GM21528 (cell line): ENCODE results near the gene MTG2.

Source experiments
- ATAC-seq: cut with Tn5 transposase; IDR thresholded peaks from one replicate; pipeline ENCODE4 v1.9.1; 2021; ENCODE audit warnings: mild to moderate bottlenecking, moderate library complexity; ENCODE audit not compliant: unreplicated experiment, low FRiP score

Gene MTG2, protein sequence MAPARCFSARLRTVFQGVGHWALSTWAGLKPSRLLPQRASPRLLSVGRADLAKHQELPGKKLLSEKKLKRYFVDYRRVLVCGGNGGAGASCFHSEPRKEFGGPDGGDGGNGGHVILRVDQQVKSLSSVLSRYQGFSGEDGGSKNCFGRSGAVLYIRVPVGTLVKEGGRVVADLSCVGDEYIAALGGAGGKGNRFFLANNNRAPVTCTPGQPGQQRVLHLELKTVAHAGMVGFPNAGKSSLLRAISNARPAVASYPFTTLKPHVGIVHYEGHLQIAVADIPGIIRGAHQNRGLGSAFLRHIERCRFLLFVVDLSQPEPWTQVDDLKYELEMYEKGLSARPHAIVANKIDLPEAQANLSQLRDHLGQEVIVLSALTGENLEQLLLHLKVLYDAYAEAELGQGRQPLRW

DNA sequence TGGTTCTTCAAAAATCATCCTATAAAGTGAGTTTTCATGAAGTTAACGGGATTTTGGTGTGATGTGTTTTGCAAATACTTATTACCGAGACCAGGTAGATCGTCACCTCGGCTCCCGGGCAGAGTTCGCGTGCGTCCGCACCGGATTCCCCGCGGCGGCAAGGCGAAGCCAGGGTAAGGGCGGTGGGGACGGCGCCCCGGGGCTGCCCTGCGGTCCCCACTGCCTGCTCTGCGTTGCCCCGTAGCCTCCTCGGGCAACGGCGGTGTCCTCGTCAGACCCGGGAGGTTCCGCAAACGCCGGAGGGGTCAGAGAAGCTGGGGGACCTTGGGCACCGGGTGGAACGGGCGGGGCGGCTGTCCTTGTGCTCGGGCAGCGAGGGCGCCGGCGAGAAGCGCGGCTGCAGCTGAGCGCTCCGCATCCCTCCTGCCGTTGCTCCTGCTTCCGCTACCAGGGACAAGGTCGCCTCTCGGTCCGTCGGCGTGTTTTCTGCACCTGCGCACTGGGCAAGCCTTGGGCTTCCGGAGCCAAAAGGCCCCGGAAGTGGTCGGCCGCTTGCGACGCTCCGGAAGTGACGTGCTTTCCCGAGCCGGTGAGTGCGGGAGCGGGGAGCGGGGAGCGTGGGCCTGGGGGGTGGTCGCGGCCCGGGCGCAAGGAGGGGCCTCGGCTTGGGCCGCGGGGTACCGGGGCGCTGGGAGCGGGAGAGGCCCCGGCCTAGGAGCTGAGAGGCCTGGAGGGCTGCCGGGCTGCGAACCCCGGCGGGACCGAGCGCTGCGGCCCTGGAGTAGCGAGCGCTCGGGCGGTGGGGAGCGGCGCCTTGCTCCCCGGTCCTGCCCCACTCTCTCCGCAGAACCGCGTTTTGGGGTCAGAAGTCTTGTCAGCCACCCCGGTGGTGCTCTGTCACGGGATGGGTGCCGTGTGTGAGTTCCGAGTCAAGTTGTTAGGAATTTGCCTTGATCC, at the start of gene MTG2:
Gene MTG2 (plus strand): TSS at position 560 of the 957 bp plus-strand sequence. CDS start 10,393 bp downstream, outside the sequence.
- ATAC-seq: peak; percentile 91

- ATAC-seq: no peak
Observed at GRCh38 chr20:62133051-62133845, 49.6 kb upstream of the MTG2 start.

DNA sequence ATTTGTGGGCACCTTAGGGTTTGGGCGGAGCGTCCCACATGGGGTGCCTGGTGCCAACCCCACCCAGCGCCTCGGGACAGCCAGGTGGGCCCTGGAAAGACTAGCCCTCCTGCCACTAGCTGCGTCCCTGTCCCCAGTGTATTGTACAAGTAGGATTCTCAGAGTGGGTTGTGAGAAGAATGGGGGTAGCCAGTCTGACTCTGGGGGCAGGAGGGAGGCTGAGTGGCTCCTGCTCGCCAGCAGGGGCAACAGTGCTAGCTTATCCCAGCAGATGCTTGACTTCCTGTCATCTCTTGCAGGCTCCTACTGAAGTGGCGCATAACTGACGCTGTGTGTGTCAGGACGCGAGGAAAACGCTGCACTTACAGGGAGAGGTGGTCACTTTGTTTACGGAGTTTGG, 49.0 kb upstream of the MTG2 start:
- ATAC-seq: no peak

DNA sequence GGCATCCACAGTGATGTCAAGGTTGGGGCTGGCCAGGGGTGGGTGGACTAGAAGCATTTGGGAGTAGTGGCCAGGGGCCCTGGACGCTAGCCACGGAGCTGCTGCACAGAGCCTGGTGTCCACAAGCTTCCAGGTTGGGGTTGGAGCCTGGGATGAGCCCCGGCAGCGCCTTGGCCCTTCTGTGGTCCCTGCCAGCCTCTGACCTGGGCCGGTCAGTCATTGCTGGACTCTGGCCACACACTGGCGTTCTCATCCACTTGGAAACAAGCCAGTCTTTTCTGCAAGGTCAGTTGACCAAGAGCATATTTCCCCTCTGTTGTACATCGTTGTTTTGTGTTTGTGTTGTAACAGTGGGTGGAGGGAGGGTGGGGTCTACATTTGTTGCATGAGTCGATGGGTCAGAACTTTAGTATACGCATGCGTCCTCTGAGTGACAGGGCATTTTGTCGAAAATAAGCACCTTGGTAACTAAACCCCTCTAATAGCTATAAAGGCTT, 48.0 kb upstream of the MTG2 start:
- no peak for ATAC-seq

DNA sequence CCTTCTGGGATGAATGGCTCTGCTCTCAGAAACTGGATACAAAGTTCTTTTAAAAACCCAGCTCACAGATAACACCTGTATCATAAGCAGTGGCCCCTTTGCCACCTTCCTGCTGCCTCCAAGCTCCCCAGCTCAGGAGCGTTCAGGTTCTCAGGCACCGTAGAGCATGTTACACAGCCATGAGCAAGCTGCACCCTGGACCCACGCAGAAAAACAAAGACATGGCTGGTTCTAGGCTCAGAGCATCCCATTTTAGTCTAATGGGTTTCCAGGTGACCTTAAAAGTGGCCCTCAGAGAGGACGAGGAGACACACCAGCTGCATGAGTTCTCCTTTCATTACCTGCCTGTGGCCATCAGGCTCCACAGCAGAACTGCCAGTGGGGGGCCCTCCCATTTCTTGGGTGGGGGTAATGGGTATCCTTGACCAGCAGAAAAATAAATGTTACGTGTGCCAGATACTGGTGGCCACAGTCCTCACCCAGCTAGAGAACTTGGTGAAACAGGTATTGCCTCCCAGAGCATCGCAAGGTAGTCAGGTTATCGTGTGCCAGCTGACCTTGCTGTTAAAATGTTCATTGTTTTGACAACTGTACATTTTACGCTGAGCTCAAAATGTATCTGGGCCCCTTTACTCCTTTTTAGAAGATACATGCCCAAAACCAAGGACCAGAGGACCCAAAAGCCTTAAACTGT, 47.1 kb upstream of the MTG2 start:
- ATAC-seq: no peak

DNA sequence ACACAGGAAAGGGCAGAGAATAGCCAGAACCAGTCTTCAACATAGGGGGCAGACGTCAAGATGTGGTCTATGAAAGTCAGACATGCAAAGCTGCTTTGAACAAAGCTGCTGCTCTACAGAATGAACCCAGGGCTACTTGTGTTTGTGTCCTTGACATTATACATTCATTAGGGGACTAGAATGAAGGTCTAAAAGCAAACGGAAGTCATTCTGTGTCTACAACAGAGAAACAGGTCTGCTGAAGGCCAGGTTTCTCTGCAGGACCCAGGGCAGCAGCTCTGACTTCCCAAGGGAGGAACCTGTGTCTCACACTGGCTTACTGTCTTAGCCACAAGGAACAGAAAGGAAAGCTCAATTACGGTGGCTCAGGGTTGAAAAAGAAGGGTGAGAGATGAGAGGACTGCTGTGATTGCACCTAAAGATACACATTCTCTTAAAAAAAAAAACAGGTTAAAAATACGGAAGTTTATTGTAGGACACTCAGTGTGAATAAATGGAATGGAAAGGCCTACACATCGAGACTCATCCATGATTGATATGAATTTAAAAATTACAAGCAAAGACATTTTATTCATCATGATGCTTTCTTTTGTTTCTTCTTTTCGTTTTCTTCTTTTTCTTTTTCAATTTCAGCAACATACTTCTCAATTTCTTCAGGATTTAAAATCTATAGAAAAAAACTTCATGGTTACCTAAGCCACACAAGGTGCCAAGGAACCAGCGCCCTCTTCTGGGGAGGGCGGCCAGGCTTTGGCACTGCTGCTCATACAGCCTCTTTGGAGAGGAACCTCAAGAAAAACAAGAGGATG, 46.3 kb upstream of the MTG2 start:
- ATAC-seq: no peak

DNA sequence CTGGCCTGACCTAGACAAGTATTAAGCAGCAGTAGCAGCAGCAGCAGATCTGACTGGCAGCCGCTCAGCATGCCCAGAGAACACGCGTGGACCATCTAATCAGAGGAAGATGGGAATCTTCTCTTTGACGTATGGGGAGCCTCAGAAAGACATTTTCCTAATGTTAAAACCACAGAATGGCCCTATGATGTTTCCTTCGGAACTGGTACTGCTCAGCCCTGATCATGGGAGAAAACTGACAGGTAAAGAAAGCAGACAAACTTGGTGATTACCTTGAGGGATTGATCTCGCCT, 45.8 kb upstream of the MTG2 start:
- ATAC-seq: no peak

- ATAC-seq: no peak
Observed at GRCh38 chr20:62137478-62138203, 45.2 kb upstream of the MTG2 start.

DNA sequence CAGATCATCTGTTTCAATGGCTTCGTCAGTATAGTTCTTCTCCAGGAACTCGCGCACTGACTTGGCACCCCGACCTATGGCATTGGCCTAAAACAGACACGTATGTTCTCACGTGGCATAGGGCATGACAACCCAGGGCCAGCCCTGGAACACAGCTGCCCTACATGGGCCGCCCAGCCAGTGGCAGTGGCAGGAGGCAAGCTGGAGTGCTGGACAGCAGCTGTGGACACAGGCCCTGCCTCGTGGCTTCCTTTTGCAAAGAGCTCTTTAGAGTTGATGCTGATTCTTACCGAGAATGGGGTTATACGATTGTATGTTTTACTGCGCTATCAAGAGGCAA, 44.7 kb upstream of the MTG2 start:
- ATAC-seq: no peak

- no peak for ATAC-seq
Observed at GRCh38 chr20:62138912-62139311, 43.9 kb upstream of the MTG2 start.

- ATAC-seq: no peak
Observed at GRCh38 chr20:62139636-62140035, 43.2 kb upstream of the MTG2 start.

- ATAC-seq: no peak
Observed at GRCh38 chr20:62141043-62141396, 41.8 kb upstream of the MTG2 start.

- ATAC-seq: no peak
Observed at GRCh38 chr20:62141397-62142251, 41.2 kb upstream of the MTG2 start.

GRCh38 chr20:62142252-62143080, 40.4 kb upstream of the MTG2 start:
- ATAC-seq: peak; percentile 15

DNA sequence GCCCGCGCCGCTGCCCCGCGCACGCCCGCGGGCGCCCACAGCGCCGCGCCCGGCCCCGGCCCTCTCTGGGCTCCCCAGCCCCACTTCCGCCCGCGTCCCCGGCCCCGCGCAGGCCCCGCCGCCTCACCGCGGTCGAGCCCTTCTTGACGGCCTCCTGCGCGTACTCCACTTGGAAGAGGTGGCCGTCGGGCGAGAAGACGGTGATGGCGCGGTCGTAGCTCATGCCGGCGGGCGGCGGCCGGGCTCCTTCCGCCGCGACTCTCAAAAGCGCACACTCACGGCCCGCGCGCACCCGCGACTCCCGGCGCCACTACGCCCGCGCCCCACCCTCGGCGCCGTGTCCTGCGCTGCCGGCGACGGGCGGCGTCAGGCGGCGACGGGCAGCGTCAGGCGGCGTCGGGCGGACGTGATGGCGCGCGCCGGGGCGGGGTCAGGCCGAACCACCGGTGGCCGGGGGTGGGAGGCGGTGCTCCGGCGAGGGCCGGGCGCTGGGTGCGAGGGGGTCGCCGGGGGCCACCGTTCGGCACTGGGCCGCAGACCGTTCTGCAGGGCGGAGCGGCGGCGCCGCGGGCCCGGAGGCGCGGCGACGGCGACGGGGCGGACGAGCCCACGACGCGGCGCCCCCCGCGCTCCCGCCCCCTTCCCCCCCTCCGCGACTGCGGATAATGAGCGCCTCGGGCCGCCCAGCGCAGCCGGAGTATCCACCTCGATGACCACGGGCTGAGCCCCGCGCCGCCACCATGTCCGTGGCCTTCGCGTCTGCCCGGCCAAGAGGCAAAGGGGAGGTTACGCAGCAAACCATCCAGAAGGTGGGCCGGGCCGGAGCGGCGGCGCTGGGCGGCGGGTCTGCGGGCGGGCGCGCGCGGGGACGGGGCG, 39.5 kb upstream of the MTG2 start, which contains the start of the genes PSMA7 and SS18L1:
Gene PSMA7 (minus strand): TSS at position 314 of the 876 bp plus-strand sequence. CDS start 91 bp downstream, at position 223.
Gene SS18L1 (plus strand): TSS at position 689 of the 876 bp plus-strand sequence. CDS start 52 bp downstream, at position 741.
- peak; percentile 70 for ATAC-seq
